SK-MEL-5 (cell line): ENCODE measurements around the gene RIC8A. TPM values are rescaled to one million over a fixed set of nuclear protein-coding genes. Genes with fewer than 3 reads are reported as not detected.
"Not testable (repeated sequence)": the region's sequence is repeated elsewhere in the genome, so short reads cannot be mapped to it uniquely, and the experiment has no call there.

Experiments
- DNase-seq: peaks from one replicate; pipeline ENCODE4 v3.0.0-alpha.2; 2016; ENCODE audit warnings: low read depth, low spot score
- in situ Hi-C: cut with HindIII; loops from 2 replicates; pipeline ENCODE4 v1.10.0; 2016; ENCODE audit warnings: low sequenced_read_pairs, high pct_unique_total_duplicates, low pct_unique_long_range_greater_than_20kb
- polyA plus RNA-seq, 2 experiments: library from polyadenylated mRNA; depleted of rRNA; stranded (reverse); fragments of >200 nt; gene quantifications; 2 replicates each; pipeline ENCODE4 v1.2.3, GENCODE V29; 2015
- total RNA-seq: library from RNA; depleted of rRNA; stranded (reverse); fragments of >200 nt; shearing (Covaris generic); gene quantifications from 2 replicates; pipeline ENCODE4 v1.2.3, GENCODE V29; 2014; rRNA removed

Gene RIC8A
- total RNA-seq, result 93.8 and 117 TPM in 2 replicates
- polyA plus RNA-seq (2015; cell fraction: cytosol; rRNA removed), result 75.5 and 82.5 TPM in 2 replicates
- 202 and 222 TPM in 2 replicates for polyA plus RNA-seq (2015; cell fraction: nucleus; rRNA removed)

DNA sequence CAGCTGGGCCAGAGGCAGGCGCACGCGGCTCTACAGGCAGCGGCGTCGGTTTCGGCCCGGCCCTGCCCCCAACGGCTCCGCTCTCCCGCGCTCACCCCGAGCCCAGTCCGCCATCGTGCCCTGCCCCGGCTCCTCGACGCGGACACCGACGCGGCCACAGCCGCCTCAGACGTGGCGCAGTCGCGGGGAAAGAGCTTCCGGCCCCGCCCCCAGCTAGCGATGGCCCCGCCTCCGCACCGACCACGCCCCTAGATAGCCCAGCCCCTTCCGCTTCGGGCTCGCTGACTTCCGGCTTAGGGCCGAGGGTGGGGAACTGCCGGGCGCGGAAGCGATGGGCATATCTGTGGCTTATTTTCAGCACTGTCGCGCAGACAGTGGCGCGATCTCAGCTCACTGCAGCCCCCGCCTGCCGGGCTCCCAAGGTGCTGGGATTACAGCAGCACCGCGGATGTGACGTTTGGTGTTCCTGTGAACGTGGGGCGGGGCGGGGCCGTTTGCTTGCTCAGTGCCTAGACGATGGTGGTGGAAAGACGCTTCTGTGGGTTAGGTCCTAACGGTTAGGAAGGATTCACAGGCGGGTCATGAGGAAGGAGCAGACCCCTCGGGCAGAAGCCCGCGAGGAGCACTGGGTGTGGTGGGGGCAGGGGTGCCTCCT, at the start of gene RIC8A, which contains the start of gene BET1L:
Gene RIC8A (plus strand): TSS at position 501 of the 655 bp plus-strand sequence. CDS start 1,147 bp downstream, outside the sequence.
Gene BET1L (minus strand): TSS at position 192 of the 655 bp plus-strand sequence. CDS start 78 bp downstream, at position 114.
- in situ Hi-C loops, result no loop called here

GRCh38 chr11:180242-180641, 27.3 kb upstream of the RIC8A start:
- in situ Hi-C loops, DNase-seq: not testable (repeated sequence)

More for the DNA sequence above, at the start of gene RIC8A, which contains the start of gene BET1L:
- DNase-seq, result peak; percentile 96

GRCh38 chr11:189200-189783, 18.2 kb upstream of the RIC8A start:
- peak; percentile 89 for DNase-seq
- in situ Hi-C loops, result not testable (repeated sequence)

GRCh38 chr11:189843-190311, 17.6 kb upstream of the RIC8A start:
- DNase-seq, in situ Hi-C loops: not testable (repeated sequence)

DNA sequence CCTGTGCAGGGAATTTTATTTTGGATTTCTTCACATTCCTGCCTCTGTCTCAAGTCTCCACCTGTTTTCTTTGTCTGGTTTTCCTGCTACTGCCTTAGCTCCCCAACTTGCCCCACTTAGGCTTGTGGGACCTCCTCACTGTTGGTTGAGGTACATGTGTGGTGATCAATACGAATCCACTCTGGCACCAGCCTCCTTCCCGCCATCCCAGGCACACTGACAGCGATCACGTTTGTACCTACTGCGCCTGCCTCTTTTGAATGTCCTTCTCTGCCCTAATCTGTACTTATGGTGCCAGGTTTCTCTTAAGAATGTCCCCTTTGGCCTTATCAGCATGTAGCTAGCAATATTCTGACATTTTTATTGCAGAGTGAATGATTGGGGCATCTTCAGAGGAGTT, 17.0 kb upstream of the RIC8A start:
- DNase-seq, in situ Hi-C loops: not testable (repeated sequence)

DNA sequence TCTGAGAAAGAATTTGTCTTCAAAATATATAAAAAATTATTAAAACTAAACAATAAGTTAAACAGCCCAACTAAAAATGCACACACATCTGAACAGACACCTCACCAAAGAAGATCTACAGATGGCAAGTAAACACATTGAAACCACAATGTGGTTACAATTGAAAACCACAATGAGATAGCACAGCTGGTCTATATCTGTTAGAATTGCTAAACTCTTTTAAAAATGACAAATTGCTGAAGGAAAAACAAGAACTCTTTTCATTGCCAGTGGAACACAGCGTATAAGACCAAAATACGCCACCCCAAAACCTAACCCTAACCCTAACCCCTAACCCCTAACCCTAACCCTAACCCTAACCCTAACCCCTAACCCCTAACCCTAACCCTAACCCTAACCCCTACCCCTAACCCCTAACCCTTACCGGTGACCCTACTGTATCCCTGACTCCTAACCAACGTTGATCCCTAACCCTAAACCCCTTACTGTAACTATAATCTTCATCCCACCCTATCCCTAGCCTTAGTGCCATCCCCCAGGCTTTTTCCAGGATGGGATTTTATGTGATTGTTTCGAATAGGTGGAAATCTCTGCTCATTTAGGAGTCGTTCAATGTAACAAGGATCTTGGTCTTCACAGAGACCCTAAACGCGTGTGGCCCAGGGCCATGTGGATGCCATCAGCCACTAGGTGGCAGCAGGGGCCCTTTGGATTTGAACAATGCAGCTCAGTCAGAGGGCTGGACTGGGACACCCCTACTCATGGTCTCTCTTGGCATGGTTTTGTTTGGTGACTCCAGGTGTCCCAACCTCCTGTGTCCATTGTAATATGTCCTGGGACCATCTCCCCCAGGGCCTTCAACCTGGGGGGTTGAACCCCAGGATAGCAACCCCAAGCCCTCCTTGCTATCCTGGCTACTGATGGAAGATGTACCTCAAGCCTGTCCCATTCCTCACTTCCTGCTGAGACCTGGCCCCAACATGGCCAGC, 15.7 kb upstream of the RIC8A start:
- DNase-seq, in situ Hi-C loops: not testable (repeated sequence)

DNA sequence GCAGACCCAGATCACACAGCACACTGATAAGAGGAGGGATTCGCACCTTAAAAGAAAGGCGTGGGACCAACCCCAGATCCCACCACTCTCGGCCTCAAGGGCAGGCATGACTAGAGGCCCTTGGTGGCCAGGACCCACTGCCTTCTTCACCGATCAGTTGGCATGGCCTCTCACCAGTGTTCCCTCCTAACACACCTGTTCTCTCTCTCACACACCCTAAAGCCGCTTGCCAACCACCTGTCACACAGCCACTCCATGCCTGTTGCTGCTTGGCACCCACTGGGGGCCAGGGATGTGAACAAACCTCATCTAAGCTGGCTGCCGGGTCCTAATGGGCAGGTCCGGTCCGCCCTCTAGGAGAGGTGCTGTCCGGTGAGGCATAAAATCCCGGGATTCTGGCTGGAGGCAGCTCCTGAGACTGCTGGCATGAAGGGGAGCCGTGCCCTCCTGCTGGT, 14.8 kb upstream of the RIC8A start, which contains the start of gene SCGB1C1:
Gene SCGB1C1 (plus strand): TSS at position 405 of the 455 bp plus-strand sequence. CDS start 22 bp downstream, at position 427.
- in situ Hi-C loops, DNase-seq: not testable (repeated sequence)

DNA sequence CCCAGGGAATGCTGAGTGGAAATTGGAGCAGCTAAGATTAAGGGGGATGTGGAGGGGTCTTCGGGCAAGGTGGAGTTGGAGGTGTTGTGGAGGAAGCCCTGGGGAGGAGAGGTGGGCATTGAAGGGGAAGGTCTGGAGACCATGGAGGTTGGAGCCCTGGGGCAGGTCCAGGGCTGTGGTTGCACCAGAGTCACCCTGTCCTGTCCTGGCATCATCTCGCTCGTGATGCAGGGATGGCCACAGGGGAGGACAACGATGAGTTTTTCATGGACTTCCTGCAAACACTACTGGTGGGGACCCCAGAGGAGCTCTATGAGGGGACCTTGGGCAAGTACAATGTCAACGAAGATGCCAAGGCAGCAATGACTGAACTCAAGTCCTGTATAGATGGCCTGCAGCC, 14.0 kb upstream of the RIC8A start:
- in situ Hi-C loops, DNase-seq: not testable (repeated sequence)

- no peak for DNase-seq
These were observed 10.4 kb upstream of the RIC8A start for GRCh38 chr11:196786-197731.

GRCh38 chr11:197741-198235, 9.7 kb upstream of the RIC8A start:
- no peak for DNase-seq
- in situ Hi-C loops, result no loop called here

More at GRCh38 chr11:196786-197731, 10.4 kb upstream of the RIC8A start:
- in situ Hi-C loops, result no loop called here

- in situ Hi-C loops, result no loop called here
- no peak for DNase-seq
These were observed 9.2 kb upstream of the RIC8A start for GRCh38 chr11:198236-198806.

DNA sequence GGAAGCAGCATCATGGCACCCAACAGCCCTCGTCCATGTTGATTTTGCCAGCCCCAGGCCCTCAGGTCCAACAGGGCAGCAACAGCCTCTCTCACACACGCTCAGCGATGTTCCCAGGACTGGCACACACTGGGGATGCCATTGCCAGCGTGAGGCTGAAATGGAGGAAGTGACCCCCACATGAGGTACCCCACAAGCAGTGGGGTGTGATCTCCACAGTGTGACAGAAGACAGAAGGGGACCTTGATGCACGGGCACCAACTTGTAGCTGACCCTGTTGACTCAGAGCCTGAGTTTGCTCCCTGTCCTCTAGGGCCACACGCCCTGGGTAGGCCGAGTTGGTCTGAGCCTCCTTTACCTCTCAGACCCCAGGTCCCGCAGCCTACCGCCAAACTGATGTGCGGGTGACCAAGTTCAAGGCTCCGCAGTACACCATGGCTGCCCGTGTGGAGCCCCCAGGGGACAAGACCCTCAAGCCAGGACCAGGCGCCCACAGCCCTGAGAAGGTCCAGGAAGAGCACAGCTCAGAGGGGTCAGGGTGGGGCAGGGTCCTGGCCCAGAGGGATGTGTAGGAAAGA, 8.4 kb upstream of the RIC8A start:
- no peak for DNase-seq
- in situ Hi-C loops, result no loop called here

GRCh38 chr11:199782-200181, 7.7 kb upstream of the RIC8A start:
- DNase-seq, result no peak
- in situ Hi-C loops, result no loop called here

- in situ Hi-C loops, result no loop called here
These were observed 7.1 kb upstream of the RIC8A start for GRCh38 chr11:200224-201003.

DNA sequence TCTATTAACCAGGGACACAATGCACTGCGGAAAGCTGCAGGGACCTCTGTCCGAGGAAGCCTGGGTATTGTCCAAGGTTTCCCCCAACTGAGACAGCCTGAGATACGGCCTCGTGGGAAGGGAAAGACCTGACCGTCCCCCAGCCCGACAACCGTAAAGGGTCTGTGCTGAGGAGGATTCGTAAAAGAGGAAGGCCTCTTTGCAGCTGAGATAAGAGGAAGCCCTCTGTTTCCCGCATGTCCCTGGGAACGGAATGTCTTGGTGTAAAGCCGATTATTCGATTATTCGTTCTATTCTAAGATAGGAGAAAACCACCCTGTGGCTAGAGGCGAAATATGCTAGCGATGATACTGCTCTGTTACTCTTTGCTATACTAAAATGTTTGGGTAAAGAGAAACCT, 5.5 kb upstream of the RIC8A start:
- in situ Hi-C loops, result no loop called here
- no peak for DNase-seq

More at GRCh38 chr11:200224-201003, 7.1 kb upstream of the RIC8A start:
- DNase-seq, result no peak
